22Rv1 (cell line): Measurements from ENCODE around the gene JAG2.

ENCODE experiments used
- CTCF ChIP-seq: fragments of 450-650 bp; IDR thresholded peaks from 2 replicates; pipeline ENCODE4 v1.5.1; 2017; ENCODE audit warnings: mild to moderate bottlenecking
- ZFX ChIP-seq: fragments of 450-650 bp; IDR thresholded peaks from 2 replicates; pipeline ENCODE4 v1.6.1; 2017; ENCODE audit warnings: antibody characterized with exemption, borderline replicate concordance

GRCh38 chr14:105098316-105098715, 70.3 kb downstream of the JAG2 start:
- no peak for TF ChIP-seq CTCF
- no peak for TF ChIP-seq ZFX
